Mucosa of descending colon (tissue), 3 donors: Measurements from ENCODE around the gene DPH7. TPM values are rescaled to one million over a fixed set of nuclear protein-coding genes. Genes with fewer than 3 reads are reported as not detected.

Experiments used
- ATAC-seq: fragments of 200-7000 bp; cut with Tn5 transposase; one replicate; pipeline ENCODE4 v1.9.1; 2020; ENCODE audit warnings: mild to moderate bottlenecking, moderate library complexity
- DNase-seq, 3 donors: peaks; one replicate each; pipeline ENCODE4 v3.0.0-alpha.2; 2020
- H3K36me3 ChIP-seq: fragments of 200-600 bp; one replicate; pipeline ENCODE4 v1.8.0; 2021; ENCODE audit warnings: low read depth, mild to moderate bottlenecking
- H3K4me1 ChIP-seq: fragments of 200-600 bp; one replicate; pipeline ENCODE4 v1.8.0; 2021; ENCODE audit warnings: low read depth, mild to moderate bottlenecking
- H3K4me3 ChIP-seq: fragments of 200-600 bp; one replicate; pipeline ENCODE4 v1.8.0; 2021; ENCODE audit warnings: mild to moderate bottlenecking
- H3K9me3 ChIP-seq: fragments of 200-600 bp; one replicate; pipeline ENCODE4 v1.8.0; 2021; ENCODE audit warnings: mild to moderate bottlenecking
- intact Hi-C, 2 donors: fragments of 100-400 bp; cut with DNase I in 1 of 2; cut with micrococcal nuclease in 1 of 2; formaldehyde crosslinking; loops; one replicate each; pipeline versions ENCODE4 v1.11.0 to v1.11.1; 2022; cut with DNase I, micrococcal nuclease
- total RNA-seq, 3 donors: library from RNA; stranded (reverse); fragmentation: NEBNext Ultra II Directional in 2 of 3; extraction: Animal tissue kit (Norgen Biotek cat#: 25700) in 2 of 3; gene quantifications; one replicate each; pipeline versions ENCODE4 v1.2.1 to v1.2.4, GENCODE V29; 2021 to 2023
- TF ChIP-seq, protein P1 (sequence below): fragments of 200-600 bp; IDR thresholded peaks from one replicate; pipeline ENCODE4 v1.8.0; 2022; ENCODE audit warnings: antibody characterized with exemption, mild to moderate bottlenecking
- donor health status: DM: no; HTN: no; CAD: no; lungs with moderate emphysema.
- donor health status: DM: no; HTN: no; CAD: no.
- donor health status: DM: no; HTN: yes; CAD: no.

The DPH7 gene
- total RNA-seq, 3 donors from 2014 or later = 24.5 to 33.5 (median 29.3) TPM

- intact Hi-C loops = no loop called here
- Histone ChIP-seq H3K4me3 (no peak overlapping the region), H3K9me3 (no peaks in the 10 kb centered on the region), H3K36me3 (peaks cover 10% of the 10 kb centered on the region), H3K4me1 (peaks cover 38% of the 10 kb centered on the region)
- DNase-seq (peak in 1 of 3 donors; percentile 51), ATAC-seq (no peak)
- TF ChIP-seq, protein P1, sequence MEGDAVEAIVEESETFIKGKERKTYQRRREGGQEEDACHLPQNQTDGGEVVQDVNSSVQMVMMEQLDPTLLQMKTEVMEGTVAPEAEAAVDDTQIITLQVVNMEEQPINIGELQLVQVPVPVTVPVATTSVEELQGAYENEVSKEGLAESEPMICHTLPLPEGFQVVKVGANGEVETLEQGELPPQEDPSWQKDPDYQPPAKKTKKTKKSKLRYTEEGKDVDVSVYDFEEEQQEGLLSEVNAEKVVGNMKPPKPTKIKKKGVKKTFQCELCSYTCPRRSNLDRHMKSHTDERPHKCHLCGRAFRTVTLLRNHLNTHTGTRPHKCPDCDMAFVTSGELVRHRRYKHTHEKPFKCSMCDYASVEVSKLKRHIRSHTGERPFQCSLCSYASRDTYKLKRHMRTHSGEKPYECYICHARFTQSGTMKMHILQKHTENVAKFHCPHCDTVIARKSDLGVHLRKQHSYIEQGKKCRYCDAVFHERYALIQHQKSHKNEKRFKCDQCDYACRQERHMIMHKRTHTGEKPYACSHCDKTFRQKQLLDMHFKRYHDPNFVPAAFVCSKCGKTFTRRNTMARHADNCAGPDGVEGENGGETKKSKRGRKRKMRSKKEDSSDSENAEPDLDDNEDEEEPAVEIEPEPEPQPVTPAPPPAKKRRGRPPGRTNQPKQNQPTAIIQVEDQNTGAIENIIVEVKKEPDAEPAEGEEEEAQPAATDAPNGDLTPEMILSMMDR = no peak
These were observed 35.2 kb upstream of the DPH7 start for GRCh38 chr9:137613738-137614523.

GRCh38 chr9:137613259-137613658, 34.5 kb upstream of the DPH7 start:
- DNase-seq = no peak
- intact Hi-C loops = no loop called here
- H3K4me3 ChIP-seq = no peak overlapping the region
- H3K36me3 ChIP-seq = peaks cover 10% of the 10 kb centered on the region
- H3K9me3 ChIP-seq = no peaks in the 10 kb centered on the region
- no peak for ATAC-seq
- TF ChIP-seq, protein P1 = no peak
- H3K4me1 ChIP-seq = peaks cover 38% of the 10 kb centered on the region

DNA sequence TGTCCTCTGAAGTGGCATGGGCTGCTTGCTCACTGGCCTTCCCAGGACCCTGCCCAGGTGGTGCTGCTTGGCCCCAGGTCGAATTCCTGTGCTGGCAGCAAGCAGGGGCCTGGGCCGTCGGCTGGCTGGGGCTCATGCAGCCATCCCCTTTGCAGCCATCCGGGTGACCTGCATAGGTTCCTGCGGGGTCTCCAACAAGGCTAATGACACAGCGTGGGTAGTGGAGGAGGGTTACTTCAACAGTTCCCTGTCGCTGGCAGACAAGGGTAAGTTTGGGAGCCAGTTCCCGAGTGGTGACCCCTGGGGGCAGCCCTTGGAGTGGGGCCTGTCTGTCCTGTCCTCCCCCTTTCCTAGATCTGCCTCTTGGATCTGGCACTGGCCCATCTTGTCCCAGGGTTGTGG, 34.0 kb upstream of the DPH7 start:
- Histone ChIP-seq H3K36me3 (peaks cover 10% of the 10 kb centered on the region), H3K9me3 (no peaks in the 10 kb centered on the region), H3K4me1 (peaks cover 38% of the 10 kb centered on the region), H3K4me3 (no peak overlapping the region)
- ATAC-seq (peak; percentile 1), DNase-seq (no peak)
- TF ChIP-seq, protein P1 = no peak
- intact Hi-C loops = no loop called here

DNA sequence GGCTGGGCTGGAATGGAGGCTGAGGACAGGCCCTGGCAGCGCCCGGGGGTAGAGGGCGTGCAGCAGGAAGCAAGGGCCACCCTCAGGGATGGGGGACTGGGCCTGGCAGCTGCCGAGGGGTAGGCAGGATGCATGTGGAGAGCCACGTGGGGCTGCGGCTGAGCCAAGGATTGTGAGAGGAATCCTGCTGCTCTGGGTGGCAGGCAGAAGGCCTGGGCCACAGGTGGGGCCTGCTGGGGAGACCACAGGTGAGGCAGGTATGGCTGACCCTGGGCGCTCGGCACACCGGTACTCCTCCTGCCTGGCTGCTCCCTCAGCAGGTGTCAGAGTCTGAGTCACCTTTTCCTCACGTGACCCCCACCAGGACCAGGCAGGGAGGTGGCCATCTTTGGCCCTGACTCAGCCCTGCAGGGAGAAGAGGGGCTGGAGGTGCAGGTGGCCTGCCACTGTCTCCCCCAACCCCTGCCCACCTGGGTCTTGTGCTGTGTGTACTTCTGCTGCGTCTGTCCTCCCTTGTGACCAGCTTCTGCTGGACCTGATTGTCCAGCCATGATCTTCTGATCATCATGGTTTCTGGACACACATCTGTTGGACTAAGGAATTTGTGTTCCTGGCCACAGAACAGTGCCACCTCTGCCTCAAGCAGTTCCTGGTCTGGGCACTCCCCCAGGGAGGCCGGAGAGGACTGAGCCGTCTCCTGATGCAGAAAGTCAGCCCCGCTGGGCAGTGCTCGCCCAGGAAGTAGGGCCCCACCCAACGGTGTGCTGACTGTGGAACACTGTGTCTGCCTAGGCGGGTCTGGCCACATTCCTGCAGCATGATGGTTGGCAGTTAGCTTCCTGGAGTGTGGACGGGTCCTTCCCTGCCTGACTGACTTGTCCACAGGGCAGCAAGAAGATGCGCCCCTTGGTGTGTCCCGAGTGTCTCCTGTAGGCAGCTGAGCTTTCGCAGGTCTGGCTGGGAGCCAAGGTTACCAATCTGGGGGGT, 33.2 kb upstream of the DPH7 start:
- Histone ChIP-seq H3K9me3 (no peaks in the 10 kb centered on the region), H3K4me3 (no peak overlapping the region), H3K36me3 (peaks cover 10% of the 10 kb centered on the region), H3K4me1 (peaks cover 40% of the 10 kb centered on the region)
- TF ChIP-seq, protein P1 = no peak
- peak; percentile 92 for ATAC-seq
- intact Hi-C loops = no loop called here
- DNase-seq = peak; percentile 92 to 94 (median 93)

DNA sequence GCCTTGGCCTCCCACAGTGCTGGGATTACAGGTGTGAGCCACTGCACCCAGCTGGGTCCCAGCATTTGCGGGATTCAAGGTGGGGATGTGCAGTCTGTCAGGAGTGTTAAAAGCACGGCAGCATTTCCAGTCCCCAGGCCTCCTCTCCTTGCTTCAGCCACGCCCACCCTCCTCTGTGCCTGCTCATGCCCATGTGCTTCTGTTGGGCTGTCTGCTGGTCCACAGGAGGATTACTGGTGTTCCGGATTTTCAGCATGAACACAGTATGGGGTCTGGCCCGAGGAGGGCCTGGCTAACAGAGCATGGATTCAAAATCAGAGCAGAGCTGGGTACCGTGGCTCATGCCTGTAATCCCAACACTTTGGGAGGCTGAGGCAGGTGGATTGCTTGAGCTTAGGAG, 32.2 kb upstream of the DPH7 start:
- TF ChIP-seq, protein P1 = no peak
- H3K4me3 ChIP-seq = no peak overlapping the region
- intact Hi-C loops = no loop called here
- H3K4me1 ChIP-seq = peaks cover 46% of the 10 kb centered on the region
- H3K9me3 ChIP-seq = no peaks in the 10 kb centered on the region
- DNase-seq = no peak
- H3K36me3 ChIP-seq = peaks cover 10% of the 10 kb centered on the region
- ATAC-seq = no peak
